Subcutaneous adipose tissue (tissue), 4 donors: ENCODE data around the gene VPS8. TPM values are rescaled to one million over a fixed set of nuclear protein-coding genes. Genes with fewer than 3 reads are reported as not detected.

ENCODE experiments used
- CTCF ChIP-seq: fragments of 450-650 bp; IDR thresholded peaks from one replicate; pipeline ENCODE4 v1.5.1; 2016; ENCODE audit warnings: low read depth, mild to moderate bottlenecking, control low read depth, antibody characterized with exemption, moderate library complexity
- total RNA-seq, 4 donors: library from RNA; depleted of rRNA; stranded (reverse); fragments of >200 nt; gene quantifications; one replicate each; pipeline ENCODE4 v1.1.0, GENCODE V29; 2016

Gene VPS8
- total RNA-seq, 4 donors from 2014 or later = 60.3 to 89.4 (median 66.2) TPM

GRCh38 chr3:184908859-184909258 lies 96.9 kb downstream of the VPS8 start:
- TF ChIP-seq CTCF = no peak

GRCh38 chr3:184910664-184911063 lies 98.7 kb downstream of the VPS8 start:
- TF ChIP-seq CTCF = no peak

GRCh38 chr3:184911570-184911969 lies 99.6 kb downstream of the VPS8 start:
- TF ChIP-seq CTCF = no peak

GRCh38 chr3:184912163-184912562 lies 100.2 kb downstream of the VPS8 start:
- no peak for TF ChIP-seq CTCF

GRCh38 chr3:184914628-184915027 lies 102.7 kb downstream of the VPS8 start:
- TF ChIP-seq CTCF = no peak

GRCh38 chr3:184918750-184919149 lies 106.8 kb downstream of the VPS8 start:
- TF ChIP-seq CTCF = no peak

GRCh38 chr3:184919651-184920050 lies 107.7 kb downstream of the VPS8 start:
- TF ChIP-seq CTCF = no peak
